ENCODE results near the gene SCP2. TPM values are rescaled to one million over a fixed set of nuclear protein-coding genes. Genes with fewer than 3 reads are reported as not detected.

Gene SCP2
- total RNA-seq, 6 experiments from 2014 or later: 207 to 885 (median 634) TPM

- DNase-seq (no peak), ATAC-seq (no peak)
- H3K27me3 ChIP-seq: peaks cover 0 to 3% of the 10 kb centered on the region in 2 donors
- H3K9me3 ChIP-seq: no peaks in the 10 kb centered on the region
- no peak overlapping the region for H3K4me3 ChIP-seq
- peaks cover 0 to 5% (median 2%) of the 10 kb centered on the region in 4 donors for H3K4me1 ChIP-seq
- WGBS (ENCODE audit: insufficient coverage, low coverage, low lambda C conversion rate, missing lambda C conversion rate): 88% methylated on average over 6 of the region's 6 CpGs
- intact Hi-C loops (cut with DNase I): no loop called here
- TF ChIP-seq POLR2A (IDR thresholded peaks at IDR 0.05): no peak
- TF ChIP-seq CTCF (IDR thresholded peaks at IDR 0.05): no peak
- no peaks in the 10 kb centered on the region for H3K36me3 ChIP-seq
- H3K27ac ChIP-seq: no peak overlapping the region
Measured at GRCh38 chr1:53066488-53066887, 139.4 kb downstream of the SCP2 start.

GRCh38 chr1:53066891-53067738, 140.0 kb downstream of the SCP2 start:
- peaks cover 0 to 3% of the 10 kb centered on the region in 2 donors for H3K27me3 ChIP-seq
- no peaks in the 10 kb centered on the region for H3K9me3 ChIP-seq
- H3K27ac ChIP-seq: no peak overlapping the region
- intact Hi-C loops (cut with DNase I): no loop called here
- H3K4me1 ChIP-seq: peaks cover 0 to 3% (median 0%) of the 10 kb centered on the region in 4 donors
- H3K4me3 ChIP-seq: no peak overlapping the region
- TF ChIP-seq CTCF (IDR thresholded peaks at IDR 0.05) (no peak), POLR2A (IDR thresholded peaks at IDR 0.05) (no peak)
- WGBS (ENCODE audit: insufficient coverage, low coverage, low lambda C conversion rate, missing lambda C conversion rate): 86% methylated on average over 4 of the region's 13 CpGs
- H3K36me3 ChIP-seq: no peaks in the 10 kb centered on the region
- DNase-seq (no peak), ATAC-seq (no peak)

DNA sequence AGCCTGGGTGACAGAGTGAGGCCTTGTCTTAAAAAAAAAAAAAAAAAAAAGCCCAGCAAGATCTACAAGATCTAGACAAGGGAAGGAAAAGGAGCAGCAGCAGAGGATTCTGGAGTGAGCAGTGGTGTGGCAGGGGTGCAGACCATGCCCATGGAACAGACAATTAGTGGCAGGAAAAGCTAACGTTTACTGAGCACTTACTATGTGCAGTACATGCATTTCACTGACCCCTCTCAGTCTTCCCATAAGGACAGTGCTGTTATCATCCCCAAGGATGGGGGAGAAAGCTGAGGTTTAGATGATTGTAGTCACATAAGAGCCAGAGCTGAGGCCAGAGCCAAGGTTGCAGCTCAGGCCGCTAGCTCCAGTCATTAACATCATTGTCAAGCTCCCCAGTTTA, 140.8 kb downstream of the SCP2 start:
- no peaks in the 10 kb centered on the region for H3K27me3 ChIP-seq
- no peak for TF ChIP-seq POLR2A (IDR thresholded peaks at IDR 0.05)
- no peak for TF ChIP-seq CTCF (IDR thresholded peaks at IDR 0.05)
- ATAC-seq: no peak
- no peaks in the 10 kb centered on the region for H3K9me3 ChIP-seq
- H3K4me3 ChIP-seq: no peak overlapping the region
- no peaks in the 10 kb centered on the region for H3K36me3 ChIP-seq
- H3K4me1 ChIP-seq: no peaks in the 10 kb centered on the region
- intact Hi-C loops (cut with DNase I): no loop called here
- DNase-seq: no peak
- no peak overlapping the region for H3K27ac ChIP-seq
- no CpG with 5 or more reads among the region's 2 CpGs for WGBS (ENCODE audit: insufficient coverage, low coverage, low lambda C conversion rate, missing lambda C conversion rate)

DNA sequence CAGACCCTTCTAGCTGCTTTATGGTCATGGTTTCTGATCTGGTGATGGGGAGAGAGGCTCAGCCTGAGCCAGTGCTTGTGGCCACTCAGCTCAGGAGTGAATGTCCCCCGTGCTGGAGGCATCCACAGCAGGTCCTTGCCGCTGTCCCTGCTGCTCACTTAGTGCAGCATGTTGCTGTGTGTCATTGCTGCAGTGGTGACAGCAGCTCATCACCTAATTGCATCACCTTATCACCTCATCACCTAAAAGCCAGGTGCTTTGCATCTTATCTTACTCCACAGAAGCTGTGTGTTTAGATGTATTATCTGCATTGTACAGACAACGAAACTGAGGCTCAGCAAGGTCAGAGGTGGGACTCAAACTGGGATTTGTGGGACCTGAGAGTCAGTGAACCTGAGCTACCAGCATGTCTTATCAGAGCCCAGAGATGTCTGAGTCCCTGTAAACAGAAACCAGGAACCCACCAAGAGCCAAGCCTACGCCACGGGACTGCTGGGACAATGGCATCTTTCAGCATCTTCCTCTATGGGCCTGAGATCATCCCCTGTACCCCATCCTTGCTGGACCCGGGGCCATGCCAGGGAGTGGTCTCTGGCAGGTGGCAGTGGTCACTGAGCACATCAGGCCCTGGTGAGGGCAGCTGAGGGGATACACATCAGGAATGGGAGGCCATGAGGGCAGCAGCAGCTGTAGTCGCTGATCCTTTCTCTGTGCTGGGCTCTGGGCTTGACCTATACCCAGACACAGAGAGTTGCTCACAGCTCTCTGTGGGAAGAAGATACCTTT, 141.4 kb downstream of the SCP2 start:
- DNase-seq: no peak
- no peaks in the 10 kb centered on the region for H3K4me1 ChIP-seq
- H3K4me3 ChIP-seq: no peak overlapping the region
- H3K36me3 ChIP-seq: no peaks in the 10 kb centered on the region
- H3K9me3 ChIP-seq: no peaks in the 10 kb centered on the region
- intact Hi-C loops (cut with DNase I): no loop called here
- H3K27ac ChIP-seq: no peak overlapping the region
- TF ChIP-seq POLR2A (IDR thresholded peaks at IDR 0.05): no peak
- TF ChIP-seq CTCF (IDR thresholded peaks at IDR 0.05): no peak
- no CpG with 5 or more reads among the region's 7 CpGs for WGBS (ENCODE audit: insufficient coverage, low coverage, low lambda C conversion rate, missing lambda C conversion rate)
- H3K27me3 ChIP-seq: no peaks in the 10 kb centered on the region
- no peak for ATAC-seq

Measured in right lobe of liver (tissue), 6 donors.